Measurements from ENCODE around the gene INSRR.

The INSRR gene

GRCh38 chr1:156826630-156827029, 32.3 kb downstream of the INSRR start:
- no peak for DNase-seq (ENCODE audit: low spot score)

- peak; percentile 60 for DNase-seq (ENCODE audit: low spot score)
Measured at GRCh38 chr1:156823210-156823790, 35.6 kb downstream of the INSRR start.

GRCh38 chr1:156822680-156823079, 36.2 kb downstream of the INSRR start:
- no peak for DNase-seq (ENCODE audit: low spot score)

GRCh38 chr1:156821801-156822200, 37.1 kb downstream of the INSRR start:
- no peak for DNase-seq (ENCODE audit: low spot score)

- no peak for DNase-seq (ENCODE audit: low spot score)
Measured at GRCh38 chr1:156816561-156817328, 42.2 kb downstream of the INSRR start, which contains the start of gene SH2D2A. Gene SH2D2A (minus strand): TSS chr1:156816848. CDS start chr1:156816708, 140 bp downstream.

GRCh38 chr1:156815961-156816422, 42.9 kb downstream of the INSRR start:
- DNase-seq (ENCODE audit: low spot score), result no peak

- peak; percentile 31 for DNase-seq (ENCODE audit: low spot score)
Measured at GRCh38 chr1:156815307-156815826, 43.5 kb downstream of the INSRR start.

- DNase-seq (ENCODE audit: low spot score), result peak; percentile 13
Measured at GRCh38 chr1:156814571-156815260, 44.2 kb downstream of the INSRR start.

- DNase-seq (ENCODE audit: low spot score), result peak; percentile 61
Measured at GRCh38 chr1:156813750-156814570, 45.0 kb downstream of the INSRR start.

GRCh38 chr1:156813298-156813697, 45.6 kb downstream of the INSRR start:
- DNase-seq (ENCODE audit: low spot score), result no peak

GRCh38 chr1:156812293-156812990, 46.5 kb downstream of the INSRR start:
- DNase-seq (ENCODE audit: low spot score), result peak; percentile 27

GRCh38 chr1:156811168-156811567, 47.7 kb downstream of the INSRR start:
- DNase-seq (ENCODE audit: low spot score), result no peak

GRCh38 chr1:156809711-156810366, 49.1 kb downstream of the INSRR start:
- no peak for DNase-seq (ENCODE audit: low spot score)

- DNase-seq (ENCODE audit: low spot score), result no peak
Measured at GRCh38 chr1:156809281-156809680, 49.6 kb downstream of the INSRR start.

GRCh38 chr1:156808186-156809030, 50.5 kb downstream of the INSRR start:
- DNase-seq (ENCODE audit: low spot score), result no peak

GRCh38 chr1:156807627-156808026, 51.3 kb downstream of the INSRR start:
- DNase-seq (ENCODE audit: low spot score), result no peak

GRCh38 chr1:156806512-156807440, 52.1 kb downstream of the INSRR start:
- DNase-seq (ENCODE audit: low spot score), result no peak

- DNase-seq (ENCODE audit: low spot score), result no peak
Measured at GRCh38 chr1:156805766-156806511, 53.0 kb downstream of the INSRR start.

All from kidney tubule cell (primary cell).